ENCODE data around the gene POC5. TPM values are rescaled to one million over a fixed set of nuclear protein-coding genes. Genes with fewer than 3 reads are reported as not detected.
"Not testable (repeated sequence)": the region's sequence is repeated elsewhere in the genome, so short reads cannot be mapped to it uniquely, and the experiment has no call there.

Gene POC5
- total RNA-seq, 1 donor = 10.9 TPM

GRCh38 chr5:75706775-75707174, 10.5 kb downstream of the POC5 start:
- Histone ChIP-seq H3K4me1 (ENCODE audit: insufficient read depth, low read length) (no peaks in the 10 kb centered on the region), H3K4me2 (ENCODE audit: insufficient read depth, low read length) (no peak overlapping the region), H2AFZ (ENCODE audit: low read length) (no peak overlapping the region), H3K27ac (ENCODE audit: low read depth, low read length) (no peak overlapping the region), H3K79me2 (ENCODE audit: insufficient read depth, low read length) (peaks cover 17% of the 10 kb centered on the region), H3K9me3 (ENCODE audit: low read depth, low read length) (no peaks in the 10 kb centered on the region), H4K20me1 (ENCODE audit: insufficient read depth, low read length) (no peaks in the 10 kb centered on the region), H3K4me3 (ENCODE audit: insufficient read depth, low read length) (no peak overlapping the region), H3K36me3 (ENCODE audit: insufficient read depth, low read length) (peaks cover 25% of the 10 kb centered on the region), H3K27me3 (ENCODE audit: insufficient read depth, low read length) (no peaks in the 10 kb centered on the region)
- no peak for DNase-seq (ENCODE audit: insufficient read length, low spot score, missing footprints)
- no peak for TF ChIP-seq CTCF (IDR thresholded peaks at IDR 0.05; ENCODE audit: extremely low read depth, low read depth, low read length)

DNA sequence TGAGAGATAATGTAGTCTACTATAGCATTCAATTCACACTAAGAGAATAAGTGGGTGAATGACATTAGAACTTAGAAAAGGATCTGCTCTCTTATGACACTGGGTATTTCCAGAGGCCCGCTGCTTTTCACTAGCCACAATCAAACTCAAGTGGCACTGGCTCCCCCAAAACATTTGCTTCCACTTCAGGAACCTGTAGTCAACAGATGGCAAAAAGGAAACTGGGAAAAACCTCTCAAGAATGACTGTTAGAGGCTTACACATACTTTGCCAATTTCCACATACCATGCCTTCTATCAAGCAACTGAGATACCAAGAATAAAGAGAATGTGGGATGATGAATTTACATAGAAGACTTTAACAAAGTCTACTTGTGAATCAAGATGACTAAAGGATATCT, 11.2 kb downstream of the POC5 start:
- Histone ChIP-seq H2AFZ (ENCODE audit: low read length) (no peak overlapping the region), H3K27me3 (ENCODE audit: insufficient read depth, low read length) (no peaks in the 10 kb centered on the region), H3K4me3 (ENCODE audit: insufficient read depth, low read length) (no peak overlapping the region), H3K4me2 (ENCODE audit: insufficient read depth, low read length) (no peak overlapping the region), H3K79me2 (ENCODE audit: insufficient read depth, low read length) (peaks cover 12% of the 10 kb centered on the region), H3K36me3 (ENCODE audit: insufficient read depth, low read length) (peaks cover 26% of the 10 kb centered on the region), H3K4me1 (ENCODE audit: insufficient read depth, low read length) (no peaks in the 10 kb centered on the region), H3K27ac (ENCODE audit: low read depth, low read length) (no peak overlapping the region), H4K20me1 (ENCODE audit: insufficient read depth, low read length) (no peaks in the 10 kb centered on the region), H3K9me3 (ENCODE audit: low read depth, low read length) (no peaks in the 10 kb centered on the region)
- DNase-seq (ENCODE audit: insufficient read length, low spot score, missing footprints) = no peak
- TF ChIP-seq CTCF (IDR thresholded peaks at IDR 0.05; ENCODE audit: extremely low read depth, low read depth, low read length) = no peak

GRCh38 chr5:75701856-75702255, 15.4 kb downstream of the POC5 start:
- Histone ChIP-seq H3K27me3 (ENCODE audit: insufficient read depth, low read length) (no peaks in the 10 kb centered on the region), H3K4me2 (ENCODE audit: insufficient read depth, low read length) (no peak overlapping the region), H3K79me2 (ENCODE audit: insufficient read depth, low read length) (no peaks in the 10 kb centered on the region), H3K9me3 (ENCODE audit: low read depth, low read length) (no peaks in the 10 kb centered on the region), H3K4me3 (ENCODE audit: insufficient read depth, low read length) (no peak overlapping the region), H2AFZ (ENCODE audit: low read length) (no peak overlapping the region), H4K20me1 (ENCODE audit: insufficient read depth, low read length) (no peaks in the 10 kb centered on the region), H3K36me3 (ENCODE audit: insufficient read depth, low read length) (peaks cover 21% of the 10 kb centered on the region), H3K27ac (ENCODE audit: low read depth, low read length) (no peak overlapping the region), H3K4me1 (ENCODE audit: insufficient read depth, low read length) (no peaks in the 10 kb centered on the region)
- TF ChIP-seq CTCF (IDR thresholded peaks at IDR 0.05; ENCODE audit: extremely low read depth, low read depth, low read length) = no peak
- DNase-seq (ENCODE audit: insufficient read length, low spot score, missing footprints) = no peak

DNA sequence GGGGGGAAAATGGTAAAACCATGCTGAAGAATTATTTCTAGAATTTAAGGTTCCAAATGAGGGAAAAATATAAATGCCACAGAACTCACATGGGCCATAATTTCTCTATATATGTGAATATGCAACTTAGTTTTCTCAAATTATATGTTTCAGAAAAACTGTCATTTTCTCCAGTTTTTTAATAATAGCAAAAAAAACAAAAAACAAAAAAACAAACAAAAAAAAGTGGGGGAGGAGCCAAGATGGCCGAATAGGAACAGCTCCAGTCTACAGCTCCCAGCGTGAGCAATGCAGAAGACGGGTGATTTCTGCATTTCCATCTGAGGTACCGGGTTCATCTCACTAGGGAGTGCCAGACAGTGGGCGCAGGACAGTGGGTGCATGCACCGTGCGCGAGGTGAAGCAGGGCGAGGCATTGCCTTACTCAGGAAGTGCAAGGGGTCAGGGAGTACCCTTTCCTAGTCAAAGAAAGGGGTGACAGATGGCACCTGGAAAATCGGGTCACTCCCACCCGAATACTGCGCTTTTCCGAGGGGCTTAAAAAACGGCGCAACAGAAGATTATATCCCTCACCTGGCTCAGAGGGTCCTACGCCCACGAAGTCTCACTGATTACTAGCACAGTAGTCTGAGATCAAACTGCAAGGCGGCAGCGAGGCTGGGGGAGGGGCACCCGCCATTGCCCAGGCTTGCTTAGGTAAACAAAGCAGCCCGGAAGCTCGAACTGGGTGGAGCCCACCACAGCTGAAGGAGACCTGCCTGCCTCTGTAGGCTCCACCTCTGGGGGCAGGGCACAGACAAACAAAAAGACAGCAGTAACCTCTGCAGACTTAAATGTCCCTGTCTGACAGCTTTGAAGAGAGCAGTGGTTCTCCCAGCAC, 21.5 kb downstream of the POC5 start:
- H3K79me2 ChIP-seq (ENCODE audit: insufficient read depth, low read length); H3K4me2 ChIP-seq (ENCODE audit: insufficient read depth, low read length); H3K4me3 ChIP-seq (ENCODE audit: insufficient read depth, low read length); H3K27ac ChIP-seq (ENCODE audit: low read depth, low read length); H3K27me3 ChIP-seq (ENCODE audit: insufficient read depth, low read length); H2AFZ ChIP-seq (ENCODE audit: low read length); H3K9me3 ChIP-seq (ENCODE audit: low read depth, low read length); H4K20me1 ChIP-seq (ENCODE audit: insufficient read depth, low read length); H3K4me1 ChIP-seq (ENCODE audit: insufficient read depth, low read length); DNase-seq (ENCODE audit: insufficient read length, low spot score, missing footprints); H3K36me3 ChIP-seq (ENCODE audit: insufficient read depth, low read length): not testable (repeated sequence)

All from osteoblast (primary cell).